Daoy (cell line): ENCODE measurements around the gene TMEM272. TPM values are rescaled to one million over a fixed set of nuclear protein-coding genes. Genes with fewer than 3 reads are reported as not detected.
A peak's percentile ranks its signal among the peaks of the same experiment; 100 is the strongest.

Source experiments
- DNase-seq: peaks from one replicate; pipeline ENCODE4 v3.0.0-alpha.2; 2015; ENCODE audit warnings: low read depth
- total RNA-seq: library from RNA; depleted of rRNA; stranded (reverse); fragments of >200 nt; shearing (Covaris generic); gene quantifications from 2 replicates; pipeline ENCODE4 v1.2.3, GENCODE V29; 2014

TMEM272 gene
- total RNA-seq, 1 experiment from 2014 or later, result not detected

GRCh38 chr13:51805313-51805712, 39.7 kb downstream of the TMEM272 start:
- DNase-seq, result no peak

GRCh38 chr13:51804295-51805172, 40.4 kb downstream of the TMEM272 start:
- DNase-seq, result no peak

GRCh38 chr13:51803422-51804294, 41.3 kb downstream of the TMEM272 start, which contains the start of gene DHRS12:
DHRS12 (minus strand) TSS chr13:51804163; CDS start chr13:51799659, 4,504 bp downstream.
- DNase-seq, result peak; percentile 83

- no peak for DNase-seq
These were observed 42.2 kb downstream of the TMEM272 start for GRCh38 chr13:51802631-51803418.

- DNase-seq, result no peak
These were observed 43.3 kb downstream of the TMEM272 start for GRCh38 chr13:51801631-51802099.

GRCh38 chr13:51800486-51800885, 44.5 kb downstream of the TMEM272 start:
- no peak for DNase-seq

- DNase-seq, result no peak
These were observed 45.7 kb downstream of the TMEM272 start for GRCh38 chr13:51799261-51799660.

- peak; percentile 56 for DNase-seq
These were observed 47.1 kb downstream of the TMEM272 start for GRCh38 chr13:51797664-51798488.

- DNase-seq, result no peak
These were observed 48.4 kb downstream of the TMEM272 start for GRCh38 chr13:51796546-51796945.

- DNase-seq, result no peak
These were observed 49.6 kb downstream of the TMEM272 start for GRCh38 chr13:51795419-51795818.

- DNase-seq, result no peak
These were observed 50.0 kb downstream of the TMEM272 start for GRCh38 chr13:51794964-51795363.

GRCh38 chr13:51793570-51794271, 51.3 kb downstream of the TMEM272 start:
- DNase-seq, result peak; percentile 74

GRCh38 chr13:51786425-51787265, 58.3 kb downstream of the TMEM272 start:
- no peak for DNase-seq

- peak; percentile 33 for DNase-seq
These were observed 59.1 kb downstream of the TMEM272 start for GRCh38 chr13:51785712-51786424.

GRCh38 chr13:51784097-51784496, 60.9 kb downstream of the TMEM272 start:
- no peak for DNase-seq

GRCh38 chr13:51783428-51784094, 61.4 kb downstream of the TMEM272 start:
- DNase-seq, result no peak

- DNase-seq, result no peak
These were observed 62.8 kb downstream of the TMEM272 start for GRCh38 chr13:51782026-51782710.
